ENCODE data around the gene LAYN. TPM values are rescaled to one million over a fixed set of nuclear protein-coding genes. Genes with fewer than 3 reads are reported as not detected.

LAYN gene
- total RNA-seq, 1 donor from 2014 or later: 10.6 TPM

DNA sequence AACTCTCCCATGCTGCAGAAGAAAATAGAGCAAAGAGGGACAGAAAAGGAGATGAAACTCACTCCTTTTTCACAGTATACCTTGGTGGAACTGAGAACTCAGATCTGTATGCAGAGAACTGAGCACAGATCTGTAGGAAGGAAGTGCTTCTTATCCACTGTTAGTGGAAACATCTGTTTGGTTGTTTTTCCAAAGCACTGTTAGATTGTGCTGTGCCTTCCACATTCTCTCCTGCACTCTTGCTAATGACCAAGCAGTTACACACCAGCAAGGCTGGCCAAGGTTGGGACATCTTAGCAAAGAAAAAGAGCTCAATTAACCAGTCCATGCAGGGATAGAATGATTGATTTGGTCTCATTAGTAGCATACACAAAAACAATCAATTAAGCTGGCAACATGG is 41.6 kb downstream of the LAYN start:
- H3K27ac Mint-ChIP-seq (ENCODE audit: unreplicated experiment): no peak overlapping the region
- no peak overlapping the region for H3K4me3 Mint-ChIP-seq (ENCODE audit: unreplicated experiment)
- no peaks in the 10 kb centered on the region for H3K27me3 Mint-ChIP-seq (ENCODE audit: low read depth)
- no peaks in the 10 kb centered on the region for H3K36me3 Mint-ChIP-seq (ENCODE audit: low read depth)
- H3K9me3 Mint-ChIP-seq (ENCODE audit: low read depth): no peaks in the 10 kb centered on the region
- H3K4me1 Mint-ChIP-seq (ENCODE audit: low read depth): no peaks in the 10 kb centered on the region
- TF ChIP-seq, protein P1, sequence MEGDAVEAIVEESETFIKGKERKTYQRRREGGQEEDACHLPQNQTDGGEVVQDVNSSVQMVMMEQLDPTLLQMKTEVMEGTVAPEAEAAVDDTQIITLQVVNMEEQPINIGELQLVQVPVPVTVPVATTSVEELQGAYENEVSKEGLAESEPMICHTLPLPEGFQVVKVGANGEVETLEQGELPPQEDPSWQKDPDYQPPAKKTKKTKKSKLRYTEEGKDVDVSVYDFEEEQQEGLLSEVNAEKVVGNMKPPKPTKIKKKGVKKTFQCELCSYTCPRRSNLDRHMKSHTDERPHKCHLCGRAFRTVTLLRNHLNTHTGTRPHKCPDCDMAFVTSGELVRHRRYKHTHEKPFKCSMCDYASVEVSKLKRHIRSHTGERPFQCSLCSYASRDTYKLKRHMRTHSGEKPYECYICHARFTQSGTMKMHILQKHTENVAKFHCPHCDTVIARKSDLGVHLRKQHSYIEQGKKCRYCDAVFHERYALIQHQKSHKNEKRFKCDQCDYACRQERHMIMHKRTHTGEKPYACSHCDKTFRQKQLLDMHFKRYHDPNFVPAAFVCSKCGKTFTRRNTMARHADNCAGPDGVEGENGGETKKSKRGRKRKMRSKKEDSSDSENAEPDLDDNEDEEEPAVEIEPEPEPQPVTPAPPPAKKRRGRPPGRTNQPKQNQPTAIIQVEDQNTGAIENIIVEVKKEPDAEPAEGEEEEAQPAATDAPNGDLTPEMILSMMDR (IDR thresholded peaks at IDR 0.05): no peak
- DNase-seq (ENCODE audit: low spot score): no peak

DNA sequence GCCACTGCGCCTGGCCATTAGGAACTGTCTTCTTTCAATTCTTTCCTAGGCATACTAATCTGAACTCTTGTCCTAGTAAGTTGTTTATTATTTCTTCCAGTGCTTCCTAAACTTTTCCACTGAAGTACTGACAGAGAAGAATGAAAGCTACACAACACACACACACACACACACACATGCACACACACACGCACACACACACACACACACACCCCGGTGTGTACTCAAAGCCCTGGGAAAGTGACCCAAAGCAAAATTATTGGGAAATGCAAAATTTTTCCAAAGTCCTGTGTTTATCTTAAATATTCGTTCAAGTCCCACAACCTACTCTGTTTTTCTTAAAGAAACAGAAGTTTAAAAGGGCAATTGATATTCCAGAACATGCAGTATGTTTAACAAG is 42.4 kb downstream of the LAYN start:
- no peak for DNase-seq (ENCODE audit: low spot score)
- Mint-ChIP-seq H3K27me3 (ENCODE audit: low read depth) (no peaks in the 10 kb centered on the region), H3K9me3 (ENCODE audit: low read depth) (no peaks in the 10 kb centered on the region), H3K4me1 (ENCODE audit: low read depth) (no peaks in the 10 kb centered on the region), H3K4me3 (ENCODE audit: unreplicated experiment) (no peak overlapping the region), H3K27ac (ENCODE audit: unreplicated experiment) (no peak overlapping the region), H3K36me3 (ENCODE audit: low read depth) (no peaks in the 10 kb centered on the region)
- TF ChIP-seq, protein P1 (IDR thresholded peaks at IDR 0.05): no peak

DNA sequence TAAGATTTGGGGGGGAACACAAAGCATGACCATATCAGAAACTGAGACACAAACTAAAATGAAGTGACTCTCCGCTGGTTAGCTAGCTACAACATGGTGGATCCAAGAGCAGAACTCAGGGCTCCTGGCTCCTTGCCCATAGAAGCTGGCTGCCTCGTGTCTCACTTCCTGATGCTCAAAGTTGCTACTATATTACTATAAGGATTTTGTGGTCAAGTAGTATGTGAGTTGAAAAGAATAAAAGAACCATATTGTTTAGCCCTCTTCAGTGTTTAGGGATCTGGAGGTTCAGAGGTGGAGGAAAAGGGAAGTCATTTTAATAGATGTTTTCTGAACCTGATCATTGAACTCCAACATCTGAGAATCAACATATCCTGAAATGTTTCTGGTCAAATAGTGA is 44.9 kb downstream of the LAYN start:
- TF ChIP-seq, protein P1 (IDR thresholded peaks at IDR 0.05): no peak
- DNase-seq (ENCODE audit: low spot score): no peak
- Mint-ChIP-seq H3K9me3 (ENCODE audit: low read depth) (no peaks in the 10 kb centered on the region), H3K4me3 (ENCODE audit: unreplicated experiment) (no peak overlapping the region), H3K36me3 (ENCODE audit: low read depth) (no peaks in the 10 kb centered on the region), H3K27me3 (ENCODE audit: low read depth) (no peaks in the 10 kb centered on the region), H3K27ac (ENCODE audit: unreplicated experiment) (no peak overlapping the region), H3K4me1 (ENCODE audit: low read depth) (no peaks in the 10 kb centered on the region)

DNA sequence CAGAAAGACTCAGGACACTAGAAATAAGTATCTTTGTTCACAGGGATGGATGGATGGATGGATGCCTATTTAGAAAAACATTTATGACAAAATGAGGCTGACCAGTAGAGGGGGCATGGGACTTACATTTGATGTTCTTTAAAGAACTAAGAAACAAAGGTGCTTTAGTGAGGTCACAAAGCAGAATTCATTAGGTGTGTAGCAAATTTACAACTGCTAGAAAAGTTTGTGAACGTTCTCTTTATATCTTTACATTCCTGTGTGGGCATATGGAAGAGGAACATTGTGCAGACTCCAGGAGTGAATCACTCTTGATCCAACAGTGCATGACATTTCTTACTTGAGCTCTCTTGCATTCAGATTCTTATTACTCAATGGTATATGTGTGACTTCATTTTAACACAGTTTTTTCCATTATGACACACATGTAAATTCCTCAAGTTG is 45.9 kb downstream of the LAYN start:
- TF ChIP-seq, protein P1 (IDR thresholded peaks at IDR 0.05): peak; percentile 87
- no peak for DNase-seq (ENCODE audit: low spot score)
- no peaks in the 10 kb centered on the region for H3K27me3 Mint-ChIP-seq (ENCODE audit: low read depth)

DNA sequence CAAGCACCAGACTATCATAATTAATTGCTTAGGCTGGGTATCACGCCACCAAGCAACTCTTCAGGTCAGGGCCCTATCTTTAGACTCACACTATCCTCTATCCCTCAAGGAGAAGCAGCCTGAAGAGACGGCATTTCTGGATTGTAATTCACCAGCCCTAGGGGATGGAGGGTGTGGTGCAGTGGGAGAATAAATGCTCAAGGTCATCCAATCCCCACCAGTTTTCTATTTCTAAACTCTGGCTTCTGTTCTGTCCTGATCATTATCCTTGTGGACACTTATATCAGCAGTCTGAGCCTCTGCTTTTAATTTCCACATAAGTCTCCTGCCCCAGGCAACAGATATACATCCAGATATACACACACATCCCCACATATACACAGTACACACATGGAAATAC is 48.6 kb downstream of the LAYN start:
- Mint-ChIP-seq H3K4me3 (ENCODE audit: unreplicated experiment) (no peak overlapping the region), H3K27ac (ENCODE audit: unreplicated experiment) (no peak overlapping the region), H3K36me3 (ENCODE audit: low read depth) (no peaks in the 10 kb centered on the region), H3K9me3 (ENCODE audit: low read depth) (no peaks in the 10 kb centered on the region), H3K27me3 (ENCODE audit: low read depth) (no peaks in the 10 kb centered on the region), H3K4me1 (ENCODE audit: low read depth) (no peaks in the 10 kb centered on the region)
- no peak for DNase-seq (ENCODE audit: low spot score)
- TF ChIP-seq, protein P1 (IDR thresholded peaks at IDR 0.05): no peak

More for the DNA sequence above, 45.9 kb downstream of the LAYN start:
- Mint-ChIP-seq H3K4me1 (ENCODE audit: low read depth) (no peaks in the 10 kb centered on the region), H3K9me3 (ENCODE audit: low read depth) (no peaks in the 10 kb centered on the region), H3K36me3 (ENCODE audit: low read depth) (no peaks in the 10 kb centered on the region), H3K4me3 (ENCODE audit: unreplicated experiment) (no peak overlapping the region), H3K27ac (ENCODE audit: unreplicated experiment) (no peak overlapping the region)

Measured in chondrocyte (in vitro differentiated cells).